Measurements from ENCODE around the gene GRK5.
"Not testable (repeated sequence)": the region's sequence is repeated elsewhere in the genome, so short reads cannot be mapped to it uniquely, and the experiment has no call there.

Gene GRK5

DNA sequence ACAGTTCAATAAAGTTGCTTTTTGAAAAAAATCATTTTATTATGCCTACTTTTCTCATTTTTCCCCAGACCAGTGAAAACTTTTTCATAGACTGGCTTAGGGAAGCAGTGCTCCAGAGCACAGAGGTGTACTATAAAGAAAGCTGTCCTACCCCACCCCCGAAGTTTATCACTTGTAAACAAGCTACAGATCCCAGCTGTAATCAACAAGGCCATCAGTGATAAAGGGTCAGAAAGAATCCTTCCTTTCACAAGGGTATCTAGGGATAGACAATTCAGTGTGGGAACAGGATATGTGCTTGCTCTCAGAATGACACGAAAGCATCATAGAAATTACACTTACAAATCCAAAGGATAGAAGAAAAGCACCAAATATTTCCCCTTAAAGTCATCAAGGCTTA lies 33.3 kb upstream of the GRK5 start:
- H3K4me2 ChIP-seq (ENCODE audit: low read length): peak overlapping the region; percentile 62
- no peak overlapping the region for H3K4me3 ChIP-seq (ENCODE audit: low read depth, low read length)
- no peak overlapping the region for H3K9ac ChIP-seq
- TF ChIP-seq, protein P1, sequence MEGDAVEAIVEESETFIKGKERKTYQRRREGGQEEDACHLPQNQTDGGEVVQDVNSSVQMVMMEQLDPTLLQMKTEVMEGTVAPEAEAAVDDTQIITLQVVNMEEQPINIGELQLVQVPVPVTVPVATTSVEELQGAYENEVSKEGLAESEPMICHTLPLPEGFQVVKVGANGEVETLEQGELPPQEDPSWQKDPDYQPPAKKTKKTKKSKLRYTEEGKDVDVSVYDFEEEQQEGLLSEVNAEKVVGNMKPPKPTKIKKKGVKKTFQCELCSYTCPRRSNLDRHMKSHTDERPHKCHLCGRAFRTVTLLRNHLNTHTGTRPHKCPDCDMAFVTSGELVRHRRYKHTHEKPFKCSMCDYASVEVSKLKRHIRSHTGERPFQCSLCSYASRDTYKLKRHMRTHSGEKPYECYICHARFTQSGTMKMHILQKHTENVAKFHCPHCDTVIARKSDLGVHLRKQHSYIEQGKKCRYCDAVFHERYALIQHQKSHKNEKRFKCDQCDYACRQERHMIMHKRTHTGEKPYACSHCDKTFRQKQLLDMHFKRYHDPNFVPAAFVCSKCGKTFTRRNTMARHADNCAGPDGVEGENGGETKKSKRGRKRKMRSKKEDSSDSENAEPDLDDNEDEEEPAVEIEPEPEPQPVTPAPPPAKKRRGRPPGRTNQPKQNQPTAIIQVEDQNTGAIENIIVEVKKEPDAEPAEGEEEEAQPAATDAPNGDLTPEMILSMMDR (IDR thresholded peaks at IDR 0.05): no peak
- no peak overlapping the region for H2AFZ ChIP-seq
- H3K27me3 ChIP-seq (ENCODE audit: control insufficient read depth, insufficient read depth, low read length): no peaks in the 10 kb centered on the region
- no peak overlapping the region for H3K27ac ChIP-seq
- H3K4me1 ChIP-seq: peaks cover 23% of the 10 kb centered on the region
- no peaks in the 10 kb centered on the region for H3K36me3 ChIP-seq (ENCODE audit: control insufficient read depth, insufficient read depth, low read length)
- no peaks in the 10 kb centered on the region for H3K9me3 ChIP-seq (ENCODE audit: control insufficient read depth, low read length)
- no peaks in the 10 kb centered on the region for H3K79me2 ChIP-seq

DNA sequence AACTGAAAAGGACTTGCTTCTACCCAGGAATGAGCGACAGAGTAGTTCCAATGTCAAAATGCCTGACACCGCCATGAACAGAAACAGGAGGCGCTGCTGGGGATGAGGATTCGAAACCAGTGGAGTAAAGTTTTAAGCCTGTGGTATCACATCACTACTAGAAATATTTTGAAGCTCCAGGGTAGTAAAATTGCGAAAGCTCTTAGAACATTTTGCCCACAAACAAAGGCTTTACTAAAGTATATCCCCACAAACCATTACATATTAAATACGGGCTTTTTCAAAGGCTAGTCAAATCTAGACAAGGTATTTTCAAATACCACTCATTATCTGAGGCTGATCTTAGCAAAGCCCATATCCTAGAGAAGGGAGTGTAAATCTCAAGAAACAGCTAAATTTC lies 31.2 kb upstream of the GRK5 start:
- Histone ChIP-seq H3K9me3 (ENCODE audit: control insufficient read depth, low read length) (no peaks in the 10 kb centered on the region), H3K4me1 (peaks cover 23% of the 10 kb centered on the region), H3K27ac (peak overlapping the region; percentile 37), H3K4me3 (ENCODE audit: low read depth, low read length) (peak overlapping the region; percentile 12), H2AFZ (no peak overlapping the region), H3K36me3 (ENCODE audit: control insufficient read depth, insufficient read depth, low read length) (no peaks in the 10 kb centered on the region), H3K4me2 (ENCODE audit: low read length) (peak overlapping the region; percentile 34), H3K27me3 (ENCODE audit: control insufficient read depth, insufficient read depth, low read length) (no peaks in the 10 kb centered on the region), H3K79me2 (no peaks in the 10 kb centered on the region), H3K9ac (no peak overlapping the region)
- TF ChIP-seq, protein P1 (IDR thresholded peaks at IDR 0.05): no peak

DNA sequence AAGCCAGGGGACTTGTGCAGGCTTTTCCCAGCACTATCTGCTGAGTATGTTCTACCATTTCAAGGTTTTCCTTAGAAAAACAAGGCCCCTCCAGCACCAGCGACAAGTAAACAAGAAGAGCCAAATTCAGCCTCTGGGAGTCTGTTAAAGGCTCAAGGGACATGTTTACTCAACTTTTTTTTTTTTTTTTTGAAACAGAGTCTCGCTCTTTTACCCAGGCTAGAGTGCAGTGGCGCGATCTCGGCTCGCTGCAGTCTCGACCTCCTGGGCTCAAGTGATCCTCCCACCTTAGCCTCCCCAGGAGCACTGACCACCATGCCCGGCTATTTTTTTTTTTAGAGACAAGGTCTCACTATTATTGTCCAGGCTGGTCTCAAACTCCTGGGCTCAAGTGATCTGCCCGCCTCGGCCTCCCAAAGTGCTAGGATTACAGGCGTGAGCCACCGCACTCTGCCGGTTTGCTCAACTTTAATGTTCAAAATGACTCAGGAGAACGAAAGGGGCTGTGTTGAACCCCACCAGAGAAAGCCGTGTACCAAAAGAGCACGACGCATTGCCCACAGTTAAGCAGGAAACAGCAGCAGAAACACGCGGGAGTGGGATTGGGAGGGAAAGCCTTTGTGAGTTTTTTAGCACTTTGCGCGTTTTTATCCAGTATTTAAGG lies 29.5 kb upstream of the GRK5 start:
- Histone ChIP-seq H3K27ac (peak overlapping the region; percentile 78), H3K4me1 (peaks cover 23% of the 10 kb centered on the region), H3K27me3 (ENCODE audit: control insufficient read depth, insufficient read depth, low read length) (no peaks in the 10 kb centered on the region), H3K79me2 (no peaks in the 10 kb centered on the region), H3K4me3 (ENCODE audit: low read depth, low read length) (peak overlapping the region; percentile 77), H2AFZ (peak overlapping the region; percentile 71), H3K9ac (no peak overlapping the region), H3K4me2 (ENCODE audit: low read length) (peak overlapping the region; percentile 69), H3K9me3 (ENCODE audit: control insufficient read depth, low read length) (no peaks in the 10 kb centered on the region), H3K36me3 (ENCODE audit: control insufficient read depth, insufficient read depth, low read length) (no peaks in the 10 kb centered on the region)
- TF ChIP-seq, protein P1 (IDR thresholded peaks at IDR 0.05): no peak

DNA sequence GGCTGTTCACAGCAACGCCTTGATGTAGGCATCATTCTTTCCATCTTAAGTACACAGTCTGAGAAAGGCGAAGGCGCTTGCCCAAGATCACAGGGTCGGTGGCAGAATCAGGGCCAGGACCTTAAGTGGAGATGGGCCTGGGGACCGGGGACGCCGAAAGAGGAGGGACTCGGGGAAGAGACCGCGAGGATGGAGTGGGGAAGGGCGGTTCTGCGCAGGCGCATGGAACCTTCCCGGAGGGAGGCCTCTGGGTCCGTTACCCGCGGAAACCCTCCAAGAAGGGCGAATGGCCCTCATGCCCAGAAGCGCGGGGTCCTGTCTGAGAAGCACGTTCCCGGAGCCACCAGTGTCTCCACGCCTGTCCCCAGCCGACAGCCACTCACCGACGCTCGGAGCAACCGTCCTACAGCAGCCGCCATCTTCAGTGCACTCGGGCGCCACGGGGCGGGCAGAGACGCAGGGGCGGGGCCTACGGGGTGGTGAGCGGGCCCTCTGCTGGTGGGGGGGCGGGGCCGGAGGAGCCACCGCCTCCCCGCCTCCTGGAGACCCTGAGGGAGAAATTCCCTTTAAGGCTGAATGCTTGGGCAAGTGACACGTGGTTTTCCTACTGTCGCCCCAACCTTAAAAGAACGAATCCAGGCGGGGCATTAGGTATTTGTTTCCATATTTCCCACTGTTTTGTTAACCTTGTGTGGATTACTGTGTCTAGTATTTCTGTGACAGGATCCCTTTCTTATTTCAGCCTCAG lies 28.8 kb upstream of the GRK5 start, which contains the start of gene PRDX3:
TSS of gene PRDX3 (minus strand) at position 441 of the 748 bp plus-strand sequence. CDS start at position 419, 22 bp downstream.
- TF ChIP-seq, protein P1 (IDR thresholded peaks at IDR 0.05): peak; percentile 32
- Histone ChIP-seq H3K27ac (peak within 1 kb of the TSS; percentile 78), H3K4me2 (ENCODE audit: low read length) (peak within 1 kb of the TSS; percentile 69), H3K27me3 (ENCODE audit: control insufficient read depth, insufficient read depth, low read length) (no peaks in the 10 kb centered on the region), H3K36me3 (ENCODE audit: control insufficient read depth, insufficient read depth, low read length) (no peaks in the 10 kb centered on the region), H3K79me2 (no peaks in the 10 kb centered on the region), H3K4me1 (peaks cover 19% of the 10 kb centered on the region), H3K4me3 (ENCODE audit: low read depth, low read length) (peak within 1 kb of the TSS; percentile 77), H2AFZ (peak within 1 kb of the TSS; percentile 71), H3K9me3 (ENCODE audit: control insufficient read depth, low read length) (no peaks in the 10 kb centered on the region), H3K9ac (no peak within 1 kb of the TSS)

DNA sequence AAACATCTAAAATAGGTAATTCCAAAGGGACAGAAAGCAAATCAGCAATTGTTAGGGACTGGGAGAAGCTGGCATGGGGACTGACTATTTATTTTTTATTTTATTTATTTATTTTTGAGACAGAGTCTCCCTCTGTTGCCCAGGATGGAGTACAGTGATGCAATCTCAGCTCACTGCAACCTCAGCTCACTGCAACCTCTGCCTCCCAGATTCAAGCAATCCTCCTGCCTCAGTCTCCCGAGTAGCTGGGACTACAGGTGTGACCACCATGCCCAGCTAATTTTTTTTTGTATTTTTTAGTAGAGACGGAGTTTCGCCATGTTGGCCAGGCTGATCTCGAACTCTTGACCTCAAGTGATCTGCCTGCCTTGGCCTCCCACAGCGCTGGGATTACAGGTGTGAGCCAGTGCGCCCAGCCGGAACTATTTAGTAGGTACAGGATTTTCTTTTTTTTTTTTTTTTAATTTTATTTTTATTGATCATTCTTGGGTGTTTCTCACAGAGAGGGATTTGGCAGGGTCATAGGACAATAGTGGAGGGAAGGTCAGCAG lies 26.4 kb upstream of the GRK5 start:
- H3K4me2 ChIP-seq (ENCODE audit: low read length); H3K27ac ChIP-seq; H3K36me3 ChIP-seq (ENCODE audit: control insufficient read depth, insufficient read depth, low read length); H3K79me2 ChIP-seq; H3K9ac ChIP-seq; H2AFZ ChIP-seq; H3K4me3 ChIP-seq (ENCODE audit: low read depth, low read length); H3K27me3 ChIP-seq (ENCODE audit: control insufficient read depth, insufficient read depth, low read length); H3K9me3 ChIP-seq (ENCODE audit: control insufficient read depth, low read length): not testable (repeated sequence)
- peaks cover 15% of the 10 kb centered on the region for H3K4me1 ChIP-seq
